Stomach (tissue), 9 donors: ENCODE results near the gene GHDC. TPM values are rescaled to one million over a fixed set of nuclear protein-coding genes. Genes with fewer than 3 reads are reported as not detected.
"Not testable (repeated sequence)": the region's sequence is repeated elsewhere in the genome, so short reads cannot be mapped to it uniquely, and the experiment has no call there.

ENCODE experiments used
- DNase-seq, 2 donors: peaks; one replicate each; pipeline versions ENCODE4 v3.0.0 to v3.0.0-alpha.2; 2013 to 2019
- H3K27ac ChIP-seq, 5 donors: fragments of 200-600 bp in 4 of 5; sonication (generic) in 4 of 5; one replicate each; pipeline ENCODE4 v1.5.1; 2013 to 2019; ENCODE audit warnings: mild to moderate bottlenecking in 1 of 5, moderate library complexity in 1 of 5
- H3K27me3 ChIP-seq, 3 donors: fragments of 200-600 bp; sonication (generic); one replicate each; pipeline ENCODE4 v1.5.1; 2017 to 2019; ENCODE audit warnings: mixed run types in 1 of 3
- H3K36me3 ChIP-seq, 4 donors: fragments of 200-600 bp; sonication (generic); 1 replicate in 3 of 4; 2 replicates in 1 of 4; pipeline ENCODE4 v1.5.1; 2016 to 2019
- H3K4me1 ChIP-seq, 4 donors: fragments of 200-600 bp; sonication (generic); one replicate each; pipeline ENCODE4 v1.5.1; 2016 to 2019
- H3K4me3 ChIP-seq, 4 donors: fragments of 200-600 bp; sonication (generic) in 3 of 4; one replicate each; pipeline ENCODE4 v1.5.1; 2016 to 2019; ENCODE audit warnings: mild to moderate bottlenecking in 1 of 4
- H3K9me3 ChIP-seq, 4 donors: fragments of 200-600 bp; sonication (generic); one replicate each; pipeline ENCODE4 v1.5.1; 2016 to 2019
- EP300 ChIP-seq: sonication (generic); formaldehyde crosslinking; IDR thresholded peaks from one replicate; pipeline ENCODE4 v1.6.1; 2017; ENCODE audit warnings: antibody characterized with exemption
- POLR2A ChIP-seq, 4 donors: fragments of 450-650 bp; IDR thresholded peaks; one replicate each; pipeline ENCODE4 v1.6.1; 2016; ENCODE audit warnings: antibody characterized with exemption in 4 of 4, control low read depth in 2 of 4, mild to moderate bottlenecking in 1 of 4, moderate library complexity in 1 of 4
- POLR2AphosphoS5 ChIP-seq, 3 donors: sonication (generic); formaldehyde crosslinking; IDR thresholded peaks; one replicate each; pipeline ENCODE4 v1.6.1; 2016; ENCODE audit warnings: antibody characterized with exemption in 3 of 3
- WGBS, 5 donors: extraction: QIAGEN DNeasy Blood & Tissue Kit in 3 of 5; methylation state at CpG; one replicate each; pipeline versions ENCODE4 v1.1.5 to v1.1.7; 2013 to 2018; 5-methylcytosine and 5-hydroxymethylcytosine counted together
- intact Hi-C: fragments of 100-400 bp; cut with DNase I; formaldehyde crosslinking; loops from one replicate; pipeline ENCODE4 v1.15.1; 2023; ENCODE audit warnings: low total_unique reads
- polyA plus RNA-seq, 3 donors: library from polyadenylated mRNA; stranded (reverse); fragments of 200-250 nt; gene quantifications; one replicate each; pipeline ENCODE4 v1.2.3, GENCODE V29; 2013
- total RNA-seq, 5 donors: library from RNA; depleted of rRNA; stranded (reverse); fragments of >200 nt; gene quantifications; one replicate each; pipeline versions ENCODE4 v1.1.0 to v1.2.3, GENCODE V29; 2014 to 2016
- TF ChIP-seq, protein P1 (sequence below), 7 experiments: fragments of 450-650 bp in 4 of 7; fragments of 200-600 bp in 3 of 7; sonication (generic) in 3 of 7; IDR thresholded peaks; one replicate each; pipeline ENCODE4 v1.5.1; 2016 to 2019; ENCODE audit warnings: antibody characterized with exemption in 7 of 7, control low read depth in 2 of 7, mild to moderate bottlenecking in 1 of 7
- donor health status: healthy with polysubstance abuse.
- donor health status: Bipolar disorder and iron deficiency.
- donor health status: healthy.

GHDC gene
- total and polyA plus RNA-seq, 8 donors: 7.1 to 43.2 (median 13.9) TPM; not detected in 1

DNA sequence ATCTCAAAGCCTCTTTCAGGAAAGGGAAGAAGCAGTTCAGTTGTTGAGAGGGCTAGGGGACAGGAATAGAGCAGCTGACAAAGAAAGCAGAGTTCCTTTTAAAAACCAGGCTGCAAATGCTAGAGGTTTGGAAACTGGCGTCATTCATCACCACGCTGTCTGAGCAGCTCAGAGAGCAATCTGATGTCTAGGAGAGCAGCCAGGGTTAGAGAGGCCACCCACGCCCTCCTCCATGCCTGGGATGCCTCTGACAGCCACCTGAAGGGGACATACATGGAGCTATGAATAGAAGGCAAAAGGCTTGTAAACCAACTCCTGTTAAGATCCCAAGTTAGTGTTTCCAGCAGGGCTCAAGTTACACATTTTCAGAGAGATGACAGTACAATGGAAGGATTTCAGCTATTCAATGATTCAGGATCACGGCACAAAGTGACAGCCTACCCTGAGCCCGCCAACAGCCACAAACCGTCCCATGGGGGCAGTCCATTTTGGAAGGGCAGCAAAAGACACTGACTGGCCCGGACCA, 51.9 kb downstream of the GHDC start:
- intact Hi-C loops: no loop called here
- Histone ChIP-seq H3K4me1 (peaks cover 44 to 70% (median 58%) of the 10 kb centered on the region in 4 donors), H3K4me3 (no peak overlapping the region), H3K27me3 (no peaks in the 10 kb centered on the region), H3K36me3 (peaks cover 15 to 59% (median 47%) of the 10 kb centered on the region in 4 donors), H3K9me3 (no peaks in the 10 kb centered on the region), H3K27ac (peak overlapping the region in 2 of 5 donors; percentile 28 to 49)
- TF ChIP-seq POLR2A (IDR thresholded peaks at IDR 0.05) (no peak), POLR2AphosphoS5 (IDR thresholded peaks at IDR 0.05) (no peak), EP300 (no peak)
- TF ChIP-seq, protein P1, sequence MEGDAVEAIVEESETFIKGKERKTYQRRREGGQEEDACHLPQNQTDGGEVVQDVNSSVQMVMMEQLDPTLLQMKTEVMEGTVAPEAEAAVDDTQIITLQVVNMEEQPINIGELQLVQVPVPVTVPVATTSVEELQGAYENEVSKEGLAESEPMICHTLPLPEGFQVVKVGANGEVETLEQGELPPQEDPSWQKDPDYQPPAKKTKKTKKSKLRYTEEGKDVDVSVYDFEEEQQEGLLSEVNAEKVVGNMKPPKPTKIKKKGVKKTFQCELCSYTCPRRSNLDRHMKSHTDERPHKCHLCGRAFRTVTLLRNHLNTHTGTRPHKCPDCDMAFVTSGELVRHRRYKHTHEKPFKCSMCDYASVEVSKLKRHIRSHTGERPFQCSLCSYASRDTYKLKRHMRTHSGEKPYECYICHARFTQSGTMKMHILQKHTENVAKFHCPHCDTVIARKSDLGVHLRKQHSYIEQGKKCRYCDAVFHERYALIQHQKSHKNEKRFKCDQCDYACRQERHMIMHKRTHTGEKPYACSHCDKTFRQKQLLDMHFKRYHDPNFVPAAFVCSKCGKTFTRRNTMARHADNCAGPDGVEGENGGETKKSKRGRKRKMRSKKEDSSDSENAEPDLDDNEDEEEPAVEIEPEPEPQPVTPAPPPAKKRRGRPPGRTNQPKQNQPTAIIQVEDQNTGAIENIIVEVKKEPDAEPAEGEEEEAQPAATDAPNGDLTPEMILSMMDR (IDR thresholded peaks at IDR 0.05): no peak
- 73 to 85% (median 80%) methylated on average over 7 of the region's 7 CpGs for WGBS, 5 donors
- no peak for DNase-seq

DNA sequence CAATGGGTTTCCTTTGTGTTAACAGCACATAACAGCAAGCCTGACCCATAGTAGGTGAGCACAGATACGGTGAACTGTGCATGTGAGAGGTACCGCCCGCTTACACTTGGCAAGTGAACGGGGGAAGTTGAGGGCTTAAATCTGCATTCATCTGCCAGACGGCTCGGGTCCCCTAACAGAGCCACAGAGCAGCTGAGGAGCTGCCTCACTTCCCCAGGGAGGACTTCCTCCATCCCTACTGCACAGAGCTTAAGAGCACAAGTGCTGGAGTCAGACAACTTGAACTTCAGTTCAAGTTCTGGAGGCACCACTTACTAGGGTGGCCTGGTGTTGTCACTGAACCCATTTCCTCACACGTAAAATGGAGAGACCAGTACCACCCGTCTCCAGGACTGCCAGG, 52.9 kb downstream of the GHDC start:
- no peaks in the 10 kb centered on the region for H3K27me3 ChIP-seq
- peaks cover 15 to 60% (median 38%) of the 10 kb centered on the region in 4 donors for H3K36me3 ChIP-seq
- TF ChIP-seq, protein P1 (IDR thresholded peaks at IDR 0.05): no peak
- TF ChIP-seq EP300: no peak
- no peak for TF ChIP-seq POLR2AphosphoS5 (IDR thresholded peaks at IDR 0.05)
- TF ChIP-seq POLR2A (IDR thresholded peaks at IDR 0.05): no peak
- no peak overlapping the region for H3K4me3 ChIP-seq
- intact Hi-C loops: no loop called here
- peaks cover 53 to 77% (median 62%) of the 10 kb centered on the region in 4 donors for H3K4me1 ChIP-seq
- H3K9me3 ChIP-seq: no peaks in the 10 kb centered on the region
- no peak for DNase-seq
- H3K27ac ChIP-seq: peak overlapping the region in 1 of 5 donors; percentile 9
- WGBS, 5 donors: 68 to 84% (median 80%) methylated on average over 6 to 8 of the region's 8 CpGs

DNA sequence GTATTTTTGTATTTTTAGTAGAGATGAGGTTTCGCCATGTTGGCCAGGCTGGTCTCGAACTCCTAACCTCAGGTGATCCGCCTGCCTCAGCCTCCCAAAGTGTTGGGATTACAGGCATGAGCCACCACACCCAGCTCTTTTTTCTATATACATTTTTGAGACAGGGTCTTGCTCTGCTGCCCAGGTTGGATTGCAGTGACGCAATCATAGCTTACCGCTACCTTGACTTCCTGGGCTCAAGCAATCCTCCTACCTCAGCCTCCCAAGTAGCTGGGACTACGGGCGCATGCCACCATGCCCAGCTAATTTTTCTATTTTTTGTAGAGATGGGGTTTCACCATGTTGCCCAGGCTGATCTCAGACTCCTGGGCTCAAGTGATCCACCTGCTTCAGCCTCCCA, 53.6 kb downstream of the GHDC start:
- WGBS, 5 donors: 92 to 100% (median 99%) methylated on average over 7 of the region's 7 CpGs
- DNase-seq, H3K27me3 ChIP-seq, H3K27ac ChIP-seq, H3K9me3 ChIP-seq, intact Hi-C loops, H3K4me3 ChIP-seq: not testable (repeated sequence)
- Histone ChIP-seq H3K36me3 (peaks cover 15 to 53% (median 32%) of the 10 kb centered on the region in 4 donors), H3K4me1 (peaks cover 60 to 84% (median 69%) of the 10 kb centered on the region in 4 donors)

Other genes with a start within 250 kb of the GHDC start
- gene CNP, start 227.7 kb downstream of the GHDC start, total RNA-seq: 10 to 100 TPM; 21.0 to 47.2 (median 30.7) TPM
- 10 to 100 TPM; 27.3 to 29.1 (median 29.0) TPM for gene CNP, start 227.7 kb downstream of the GHDC start, polyA plus RNA-seq
- gene DNAJC7, start 177.1 kb downstream of the GHDC start, total RNA-seq: 100 to 1,000 TPM in 1 of 5 donors, 10 to 100 TPM in 4; 12.3 to 161 (median 61.6) TPM
- gene DNAJC7, start 177.1 kb downstream of the GHDC start, polyA plus RNA-seq: 10 to 100 TPM; 66.7 to 93.3 (median 74.5) TPM
- gene NKIRAS2, start 174.4 kb downstream of the GHDC start, total RNA-seq: 10 to 100 TPM in 4 of 5 donors, 1 to 10 TPM in 1; 7.5 to 27.4 (median 19.6) TPM
- gene NKIRAS2, start 174.4 kb downstream of the GHDC start, polyA plus RNA-seq: 10 to 100 TPM; 16.8 to 28.5 (median 27.6) TPM
- gene C17orf113, start 143.9 kb downstream of the GHDC start, total RNA-seq: 1 to 10 TPM in 3 of 5 donors, not detected in 2; 1.8 to 5.2 (median 2.5) TPM
- gene C17orf113, start 143.9 kb downstream of the GHDC start, polyA plus RNA-seq: under 1 TPM; 0.31 to 0.92 (median 0.68) TPM
- under 1 TPM in 1 of 5 donors, not detected in 4; 0.87 TPM for gene ZNF385C, start 96.0 kb downstream of the GHDC start, total RNA-seq
- gene ZNF385C, start 96.0 kb downstream of the GHDC start, polyA plus RNA-seq: 1 to 10 TPM in 1 of 3 donors, under 1 TPM in 2; 0.31 to 1.4 (median 0.53) TPM
- 10 to 100 TPM in 2 of 5 donors, 1 to 10 TPM in 3; 3.2 to 21.9 (median 9.8) TPM for gene DHX58, start 81.8 kb downstream of the GHDC start, total RNA-seq
- 10 to 100 TPM; 15.1 to 23.4 (median 20.3) TPM for gene DHX58, start 81.8 kb downstream of the GHDC start, polyA plus RNA-seq
- gene KAT2A, start 73.1 kb downstream of the GHDC start, total RNA-seq: 100 to 1,000 TPM in 1 of 5 donors, 10 to 100 TPM in 4; 10.1 to 114 (median 74.7) TPM
- 10 to 100 TPM; 25.0 to 90.2 (median 29.3) TPM for gene KAT2A, start 73.1 kb downstream of the GHDC start, polyA plus RNA-seq
- gene HSPB9, start 71.7 kb downstream of the GHDC start, total RNA-seq: not detected
- gene HSPB9, start 71.7 kb downstream of the GHDC start, polyA plus RNA-seq: under 1 TPM; 0.25 to 0.61 (median 0.35) TPM
- 100 to 1,000 TPM in 1 of 5 donors, 10 to 100 TPM in 4; 26.8 to 105 (median 69.2) TPM for gene RAB5C, start 39.5 kb downstream of the GHDC start, total RNA-seq
- gene RAB5C, start 39.5 kb downstream of the GHDC start, polyA plus RNA-seq: 100 to 1,000 TPM in 2 of 3 donors, 10 to 100 TPM in 1; 67.0 to 225 (median 170) TPM
- not detected for gene KCNH4, start 13.4 kb downstream of the GHDC start, total RNA-seq
- gene KCNH4, start 13.4 kb downstream of the GHDC start, polyA plus RNA-seq: not detected
- not detected for gene HCRT, start 9.0 kb downstream of the GHDC start, total RNA-seq
- gene HCRT, start 9.0 kb downstream of the GHDC start, polyA plus RNA-seq: not detected
- gene STAT5B, start 81.9 kb upstream of the GHDC start, total RNA-seq: 10 to 100 TPM; 51.4 to 86.2 (median 62.4) TPM
- 10 to 100 TPM; 18.9 to 24.1 (median 19.8) TPM for gene STAT5B, start 81.9 kb upstream of the GHDC start, polyA plus RNA-seq
- gene STAT5A, start 94.0 kb upstream of the GHDC start, total RNA-seq: 10 to 100 TPM; 16.2 to 81.7 (median 20.6) TPM
- 10 to 100 TPM in 2 of 3 donors, 1 to 10 TPM in 1; 9.6 to 10.5 (median 10.5) TPM for gene STAT5A, start 94.0 kb upstream of the GHDC start, polyA plus RNA-seq
- gene STAT3, start 193.9 kb upstream of the GHDC start, total RNA-seq: 100 to 1,000 TPM in 4 of 5 donors, 10 to 100 TPM in 1; 70.4 to 207 (median 159) TPM
- 10 to 100 TPM; 31.3 to 46.6 (median 42.3) TPM for gene STAT3, start 193.9 kb upstream of the GHDC start, polyA plus RNA-seq
- gene CAVIN1, start 228.8 kb upstream of the GHDC start, total RNA-seq: 100 to 1,000 TPM in 3 of 5 donors, 10 to 100 TPM in 2; 75.2 to 244 (median 162) TPM
- gene CAVIN1, start 228.8 kb upstream of the GHDC start, polyA plus RNA-seq: 100 to 1,000 TPM in 1 of 3 donors, 10 to 100 TPM in 2; 61.2 to 104 (median 94.2) TPM